Measurements from ENCODE around the gene FLNC.

The FLNC gene, protein sequence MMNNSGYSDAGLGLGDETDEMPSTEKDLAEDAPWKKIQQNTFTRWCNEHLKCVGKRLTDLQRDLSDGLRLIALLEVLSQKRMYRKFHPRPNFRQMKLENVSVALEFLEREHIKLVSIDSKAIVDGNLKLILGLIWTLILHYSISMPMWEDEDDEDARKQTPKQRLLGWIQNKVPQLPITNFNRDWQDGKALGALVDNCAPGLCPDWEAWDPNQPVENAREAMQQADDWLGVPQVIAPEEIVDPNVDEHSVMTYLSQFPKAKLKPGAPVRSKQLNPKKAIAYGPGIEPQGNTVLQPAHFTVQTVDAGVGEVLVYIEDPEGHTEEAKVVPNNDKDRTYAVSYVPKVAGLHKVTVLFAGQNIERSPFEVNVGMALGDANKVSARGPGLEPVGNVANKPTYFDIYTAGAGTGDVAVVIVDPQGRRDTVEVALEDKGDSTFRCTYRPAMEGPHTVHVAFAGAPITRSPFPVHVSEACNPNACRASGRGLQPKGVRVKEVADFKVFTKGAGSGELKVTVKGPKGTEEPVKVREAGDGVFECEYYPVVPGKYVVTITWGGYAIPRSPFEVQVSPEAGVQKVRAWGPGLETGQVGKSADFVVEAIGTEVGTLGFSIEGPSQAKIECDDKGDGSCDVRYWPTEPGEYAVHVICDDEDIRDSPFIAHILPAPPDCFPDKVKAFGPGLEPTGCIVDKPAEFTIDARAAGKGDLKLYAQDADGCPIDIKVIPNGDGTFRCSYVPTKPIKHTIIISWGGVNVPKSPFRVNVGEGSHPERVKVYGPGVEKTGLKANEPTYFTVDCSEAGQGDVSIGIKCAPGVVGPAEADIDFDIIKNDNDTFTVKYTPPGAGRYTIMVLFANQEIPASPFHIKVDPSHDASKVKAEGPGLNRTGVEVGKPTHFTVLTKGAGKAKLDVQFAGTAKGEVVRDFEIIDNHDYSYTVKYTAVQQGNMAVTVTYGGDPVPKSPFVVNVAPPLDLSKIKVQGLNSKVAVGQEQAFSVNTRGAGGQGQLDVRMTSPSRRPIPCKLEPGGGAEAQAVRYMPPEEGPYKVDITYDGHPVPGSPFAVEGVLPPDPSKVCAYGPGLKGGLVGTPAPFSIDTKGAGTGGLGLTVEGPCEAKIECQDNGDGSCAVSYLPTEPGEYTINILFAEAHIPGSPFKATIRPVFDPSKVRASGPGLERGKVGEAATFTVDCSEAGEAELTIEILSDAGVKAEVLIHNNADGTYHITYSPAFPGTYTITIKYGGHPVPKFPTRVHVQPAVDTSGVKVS (N-terminal part only)

DNA sequence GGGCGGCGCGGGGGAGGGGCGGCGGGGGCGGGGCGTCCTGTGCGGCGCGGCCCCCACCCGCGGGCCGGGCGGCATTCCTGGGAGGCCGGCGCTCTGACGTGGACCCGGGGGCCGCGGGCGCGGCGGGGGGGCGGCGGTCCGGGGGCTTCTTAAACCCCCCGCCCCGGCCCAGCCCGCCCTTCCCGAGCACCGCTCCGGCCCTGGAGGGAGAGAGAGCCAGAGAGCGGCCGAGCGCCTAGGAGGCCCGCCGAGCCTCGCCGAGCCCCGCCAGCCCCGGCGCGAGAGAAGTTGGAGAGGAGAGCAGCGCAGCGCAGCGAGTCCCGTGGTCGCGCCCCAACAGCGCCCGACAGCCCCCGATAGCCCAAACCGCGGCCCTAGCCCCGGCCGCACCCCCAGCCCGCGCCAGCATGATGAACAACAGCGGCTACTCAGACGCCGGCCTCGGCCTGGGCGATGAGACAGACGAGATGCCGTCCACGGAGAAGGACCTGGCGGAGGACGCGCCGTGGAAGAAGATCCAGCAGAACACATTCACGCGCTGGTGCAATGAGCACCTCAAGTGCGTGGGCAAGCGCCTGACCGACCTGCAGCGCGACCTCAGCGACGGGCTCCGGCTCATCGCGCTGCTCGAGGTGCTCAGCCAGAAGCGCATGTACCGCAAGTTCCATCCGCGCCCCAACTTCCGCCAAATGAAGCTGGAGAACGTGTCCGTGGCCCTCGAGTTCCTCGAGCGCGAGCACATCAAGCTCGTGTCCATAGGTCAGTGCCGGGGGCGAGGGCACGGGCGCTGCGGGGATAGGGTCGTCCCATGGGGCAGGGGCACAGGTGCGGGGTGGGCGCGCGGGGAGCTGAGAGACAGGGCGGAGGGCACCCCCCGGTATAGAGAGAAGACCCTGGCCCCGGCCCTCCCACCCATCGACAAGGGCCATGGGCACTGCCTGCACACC lies at the start of gene FLNC:
TSS of gene FLNC (plus strand) at position 176 of the 947 bp plus-strand sequence. CDS start at position 408, 232 bp downstream.
- peaks cover under 1 to 5% of the 10 kb centered on the region in 2 donors for H3K36me3 ChIP-seq (ENCODE audit: control insufficient read depth in 1 of 2, insufficient read depth in 2 of 2, low read length in 2 of 2)
- peak within 1 kb of the TSS; percentile 67 to 76 for H3K4me3 ChIP-seq (ENCODE audit: low read depth in 1 of 2, low read length in 2 of 2)
- H3K4me1 ChIP-seq (ENCODE audit: control insufficient read depth in 1 of 2, insufficient read depth in 2 of 2, low read length in 2 of 2) = peaks cover 4 to 30% of the 10 kb centered on the region in 2 donors
- H3K27me3 ChIP-seq (ENCODE audit: low read depth, low read length) = peaks cover 4% of the 10 kb centered on the region
- H3K27ac ChIP-seq (ENCODE audit: low read length) = peak within 1 kb of the TSS; percentile 84
- no peaks in the 10 kb centered on the region for H3K9me3 ChIP-seq (ENCODE audit: control insufficient read depth in 1 of 2, low read length in 2 of 2)

DNA sequence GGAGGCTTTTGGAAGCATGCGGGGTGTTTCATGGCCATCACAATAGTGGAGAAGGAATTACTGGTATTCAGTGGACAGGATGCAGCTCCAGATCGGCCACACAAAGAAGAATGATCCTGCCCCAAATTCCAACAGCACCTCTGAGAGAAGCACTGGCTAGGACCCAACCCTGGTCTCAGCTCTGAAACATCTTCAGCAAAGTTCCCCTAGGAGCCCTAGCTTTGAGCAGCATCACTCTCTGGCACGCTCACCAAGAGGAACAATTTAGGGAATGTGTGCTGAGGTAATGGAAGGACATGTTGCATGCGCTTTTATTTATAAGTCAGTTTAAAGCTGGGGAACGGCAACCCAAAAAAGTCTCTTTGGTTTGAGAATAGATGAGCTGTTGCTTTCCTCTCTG lies 49.1 kb upstream of the FLNC start:
- Histone ChIP-seq H3K36me3 (ENCODE audit: control insufficient read depth in 1 of 2, insufficient read depth in 2 of 2, low read length in 2 of 2) (no peaks in the 10 kb centered on the region), H3K4me1 (ENCODE audit: control insufficient read depth in 1 of 2, insufficient read depth in 2 of 2, low read length in 2 of 2) (peaks cover 8 to 13% of the 10 kb centered on the region in 2 donors), H3K27ac (ENCODE audit: low read length) (peak overlapping the region; percentile 81), H3K27me3 (ENCODE audit: low read depth, low read length) (no peaks in the 10 kb centered on the region), H3K9me3 (ENCODE audit: control insufficient read depth in 1 of 2, low read length in 2 of 2) (no peaks in the 10 kb centered on the region), H3K4me3 (ENCODE audit: low read depth in 1 of 2, low read length in 2 of 2) (no peak overlapping the region)

DNA sequence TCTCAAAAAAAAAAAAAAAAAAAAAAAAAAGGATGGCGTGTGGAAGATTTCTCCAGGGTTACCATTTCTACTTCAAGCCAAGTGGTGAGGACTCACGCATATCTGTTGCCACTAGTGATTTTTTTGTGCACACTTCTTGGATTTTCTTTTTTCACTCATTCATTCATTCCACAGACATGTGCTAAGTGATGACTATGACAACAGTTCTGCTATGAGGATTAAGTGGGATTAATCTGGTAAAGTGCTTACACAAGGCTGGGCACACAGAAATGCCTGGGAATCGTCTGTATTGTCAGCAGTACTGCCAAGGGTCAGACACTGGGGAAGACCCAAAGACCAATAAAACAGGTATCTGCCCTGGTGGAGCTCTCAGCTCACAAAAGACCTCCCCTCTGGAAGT lies 48.4 kb upstream of the FLNC start:
- peak overlapping the region; percentile 35 for H3K27ac ChIP-seq (ENCODE audit: low read length)

DNA sequence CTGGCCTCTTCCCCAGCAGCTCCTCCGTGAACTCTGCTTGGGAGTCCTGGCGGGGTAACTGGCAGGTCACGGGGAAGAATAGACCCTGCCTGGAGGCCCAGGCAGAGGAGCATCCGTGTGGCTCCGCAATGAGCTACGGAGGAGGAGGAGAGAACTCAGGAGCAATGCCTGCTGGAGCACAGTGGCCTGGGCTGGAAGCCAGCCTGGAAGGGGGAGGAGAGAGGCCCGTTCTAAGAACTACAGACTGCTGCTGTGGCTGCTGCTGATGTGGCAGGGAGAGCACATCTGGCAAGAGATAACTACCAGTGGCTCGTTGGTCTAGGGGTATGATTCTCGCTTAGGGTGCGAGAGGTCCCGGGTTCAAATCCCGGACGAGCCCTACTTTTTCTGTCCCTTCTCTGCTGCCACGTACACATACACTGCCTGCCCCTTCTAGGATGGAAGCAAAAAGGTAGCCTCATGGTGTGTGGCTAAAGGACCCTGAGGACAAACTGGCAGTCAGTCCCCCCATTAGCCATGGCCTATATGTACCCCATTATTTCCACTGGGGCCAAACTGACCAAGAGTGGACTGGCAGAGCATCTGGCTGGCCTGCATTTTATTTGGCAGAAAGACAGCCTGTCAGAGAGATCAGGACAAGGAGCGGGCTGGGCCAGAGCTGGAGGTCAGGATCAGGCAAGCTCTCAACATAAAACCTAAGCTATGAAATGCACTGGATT lies 46.9 kb upstream of the FLNC start:
- H3K27me3 ChIP-seq (ENCODE audit: low read depth, low read length) = no peaks in the 10 kb centered on the region
- H3K4me1 ChIP-seq (ENCODE audit: control insufficient read depth in 1 of 2, insufficient read depth in 2 of 2, low read length in 2 of 2) = peaks cover 8 to 13% of the 10 kb centered on the region in 2 donors
- H3K36me3 ChIP-seq (ENCODE audit: control insufficient read depth in 1 of 2, insufficient read depth in 2 of 2, low read length in 2 of 2) = no peaks in the 10 kb centered on the region
- H3K27ac ChIP-seq (ENCODE audit: low read length) = peak overlapping the region; percentile 35
- no peak overlapping the region for H3K4me3 ChIP-seq (ENCODE audit: low read depth in 1 of 2, low read length in 2 of 2)
- H3K9me3 ChIP-seq (ENCODE audit: control insufficient read depth in 1 of 2, low read length in 2 of 2) = no peaks in the 10 kb centered on the region

More for the DNA sequence above, 48.4 kb upstream of the FLNC start:
- Histone ChIP-seq H3K4me1 (ENCODE audit: control insufficient read depth in 1 of 2, insufficient read depth in 2 of 2, low read length in 2 of 2) (peaks cover 8 to 13% of the 10 kb centered on the region in 2 donors), H3K9me3 (ENCODE audit: control insufficient read depth in 1 of 2, low read length in 2 of 2) (no peaks in the 10 kb centered on the region), H3K36me3 (ENCODE audit: control insufficient read depth in 1 of 2, insufficient read depth in 2 of 2, low read length in 2 of 2) (no peaks in the 10 kb centered on the region), H3K27me3 (ENCODE audit: low read depth, low read length) (no peaks in the 10 kb centered on the region), H3K4me3 (ENCODE audit: low read depth in 1 of 2, low read length in 2 of 2) (no peak overlapping the region)

DNA sequence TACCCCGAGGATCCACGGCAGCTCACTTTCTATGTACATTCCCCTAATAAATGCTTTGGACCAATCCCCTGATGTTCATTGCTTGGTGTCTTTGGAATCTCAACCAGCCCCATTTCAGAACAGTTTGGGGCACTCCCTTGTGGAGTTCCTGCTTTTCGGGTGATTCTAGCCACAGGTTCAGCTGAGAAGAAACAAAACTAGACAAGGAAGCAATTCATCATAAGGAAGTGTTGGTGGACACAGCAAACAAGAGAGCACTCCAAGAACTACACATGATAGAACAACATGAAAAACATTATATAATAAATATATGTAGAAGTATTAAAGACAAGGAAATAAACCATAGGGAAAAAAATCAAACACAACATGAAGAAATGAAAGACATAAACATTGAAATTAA lies 44.5 kb upstream of the FLNC start:
- H3K36me3 ChIP-seq (ENCODE audit: control insufficient read depth in 1 of 2, insufficient read depth in 2 of 2, low read length in 2 of 2) = no peaks in the 10 kb centered on the region
- no peak overlapping the region for H3K27ac ChIP-seq (ENCODE audit: low read length)
- H3K4me3 ChIP-seq (ENCODE audit: low read depth in 1 of 2, low read length in 2 of 2) = no peak overlapping the region
- H3K9me3 ChIP-seq (ENCODE audit: control insufficient read depth in 1 of 2, low read length in 2 of 2) = no peaks in the 10 kb centered on the region
- peaks cover 8 to 13% of the 10 kb centered on the region in 2 donors for H3K4me1 ChIP-seq (ENCODE audit: control insufficient read depth in 1 of 2, insufficient read depth in 2 of 2, low read length in 2 of 2)
- peaks cover 3% of the 10 kb centered on the region for H3K27me3 ChIP-seq (ENCODE audit: low read depth, low read length)

DNA sequence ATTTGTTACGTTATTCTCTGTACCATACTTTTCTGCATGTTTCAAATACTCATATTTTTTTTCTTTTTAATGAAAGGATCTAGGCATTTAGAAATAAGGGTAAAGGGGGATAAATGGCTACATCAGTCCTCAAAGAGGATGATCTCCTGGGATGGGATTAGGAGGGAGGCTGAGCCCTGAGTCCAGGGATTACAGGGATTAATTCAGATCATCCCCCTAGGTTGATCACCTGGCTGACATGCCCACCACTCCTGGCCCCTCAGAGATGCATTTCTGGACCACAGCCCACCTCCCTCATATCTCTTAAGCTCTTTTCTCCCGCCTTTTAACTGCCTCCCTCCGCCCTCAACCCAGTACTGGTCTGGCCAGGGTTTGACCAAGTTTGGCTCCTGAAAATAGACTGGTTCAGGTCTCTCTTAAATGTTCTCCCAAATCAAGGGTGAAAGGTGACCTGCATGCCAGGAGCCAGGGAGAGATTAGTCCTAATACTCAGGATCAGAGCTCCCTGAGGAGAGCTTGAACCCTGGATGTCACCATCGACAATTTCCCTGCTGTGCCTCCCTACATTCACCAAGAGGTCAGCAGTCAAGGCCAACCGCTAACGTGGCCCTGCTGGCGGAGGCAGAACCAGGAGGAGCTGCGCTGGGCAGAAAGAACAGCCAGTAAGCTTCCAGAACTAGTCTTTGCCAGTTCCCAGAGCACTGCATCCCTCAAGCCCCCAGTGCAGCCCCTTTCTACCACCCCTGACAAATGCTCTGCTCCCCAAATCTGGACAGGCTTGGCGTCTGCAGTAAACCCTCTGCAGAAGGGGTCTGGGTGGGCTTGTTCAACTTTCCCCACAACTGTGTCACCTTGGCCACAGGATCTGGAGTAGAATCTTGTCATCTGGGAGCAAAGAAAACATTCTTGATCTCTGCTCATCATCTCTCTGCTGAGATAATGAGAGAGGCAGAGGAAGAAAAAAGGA lies 41.5 kb upstream of the FLNC start:
- H3K9me3 ChIP-seq (ENCODE audit: control insufficient read depth in 1 of 2, low read length in 2 of 2) = no peaks in the 10 kb centered on the region
- peaks cover 3% of the 10 kb centered on the region for H3K27me3 ChIP-seq (ENCODE audit: low read depth, low read length)
- peaks cover 0 to 11% of the 10 kb centered on the region in 2 donors for H3K4me1 ChIP-seq (ENCODE audit: control insufficient read depth in 1 of 2, insufficient read depth in 2 of 2, low read length in 2 of 2)
- no peaks in the 10 kb centered on the region for H3K36me3 ChIP-seq (ENCODE audit: control insufficient read depth in 1 of 2, insufficient read depth in 2 of 2, low read length in 2 of 2)
- no peak overlapping the region for H3K27ac ChIP-seq (ENCODE audit: low read length)
- H3K4me3 ChIP-seq (ENCODE audit: low read depth in 1 of 2, low read length in 2 of 2) = no peak overlapping the region

DNA sequence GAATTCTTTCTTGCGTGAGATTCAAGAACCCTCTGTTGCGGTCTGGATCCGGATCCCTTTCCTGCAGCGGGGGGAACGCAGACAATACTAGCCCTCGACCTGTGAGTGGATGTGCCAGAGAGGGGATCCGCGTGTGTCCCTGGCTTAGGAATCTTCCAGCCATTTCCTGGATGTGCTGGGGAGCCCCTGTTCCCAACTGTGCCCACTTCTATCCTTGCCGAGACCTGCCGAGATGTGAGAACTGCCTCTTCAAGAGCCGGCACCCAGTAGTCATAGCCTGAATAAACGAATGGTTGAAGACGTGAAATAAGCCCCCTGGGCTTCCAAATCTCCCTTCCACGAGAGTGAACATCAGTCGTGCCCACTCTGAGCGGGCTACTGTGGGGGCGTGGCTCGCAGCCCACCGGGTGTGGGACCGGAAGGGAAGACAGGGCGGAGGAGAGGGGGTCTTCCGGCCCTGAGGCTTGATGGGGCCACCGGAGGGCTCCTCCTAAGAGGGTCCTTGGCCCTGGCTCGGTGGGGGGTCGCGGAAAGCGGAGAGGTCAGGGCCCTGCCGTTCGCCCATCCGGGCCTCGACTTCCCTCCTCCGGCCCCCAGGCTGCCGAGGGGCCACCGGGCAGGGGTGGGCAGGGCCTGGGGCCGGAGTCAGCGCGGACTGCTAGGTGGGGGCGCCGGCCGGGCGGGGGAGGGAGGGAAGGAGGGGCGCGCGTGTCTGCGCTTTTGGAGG lies 39.7 kb upstream of the FLNC start:
- Histone ChIP-seq H3K4me1 (ENCODE audit: control insufficient read depth in 1 of 2, insufficient read depth in 2 of 2, low read length in 2 of 2) (peaks cover 0 to 11% of the 10 kb centered on the region in 2 donors), H3K36me3 (ENCODE audit: control insufficient read depth in 1 of 2, insufficient read depth in 2 of 2, low read length in 2 of 2) (peaks cover 0 to 5% of the 10 kb centered on the region in 2 donors), H3K27me3 (ENCODE audit: low read depth, low read length) (peaks cover 3% of the 10 kb centered on the region), H3K9me3 (ENCODE audit: control insufficient read depth in 1 of 2, low read length in 2 of 2) (no peaks in the 10 kb centered on the region), H3K27ac (ENCODE audit: low read length) (no peak overlapping the region), H3K4me3 (ENCODE audit: low read depth in 1 of 2, low read length in 2 of 2) (peak overlapping the region; percentile 37 to 86)

DNA sequence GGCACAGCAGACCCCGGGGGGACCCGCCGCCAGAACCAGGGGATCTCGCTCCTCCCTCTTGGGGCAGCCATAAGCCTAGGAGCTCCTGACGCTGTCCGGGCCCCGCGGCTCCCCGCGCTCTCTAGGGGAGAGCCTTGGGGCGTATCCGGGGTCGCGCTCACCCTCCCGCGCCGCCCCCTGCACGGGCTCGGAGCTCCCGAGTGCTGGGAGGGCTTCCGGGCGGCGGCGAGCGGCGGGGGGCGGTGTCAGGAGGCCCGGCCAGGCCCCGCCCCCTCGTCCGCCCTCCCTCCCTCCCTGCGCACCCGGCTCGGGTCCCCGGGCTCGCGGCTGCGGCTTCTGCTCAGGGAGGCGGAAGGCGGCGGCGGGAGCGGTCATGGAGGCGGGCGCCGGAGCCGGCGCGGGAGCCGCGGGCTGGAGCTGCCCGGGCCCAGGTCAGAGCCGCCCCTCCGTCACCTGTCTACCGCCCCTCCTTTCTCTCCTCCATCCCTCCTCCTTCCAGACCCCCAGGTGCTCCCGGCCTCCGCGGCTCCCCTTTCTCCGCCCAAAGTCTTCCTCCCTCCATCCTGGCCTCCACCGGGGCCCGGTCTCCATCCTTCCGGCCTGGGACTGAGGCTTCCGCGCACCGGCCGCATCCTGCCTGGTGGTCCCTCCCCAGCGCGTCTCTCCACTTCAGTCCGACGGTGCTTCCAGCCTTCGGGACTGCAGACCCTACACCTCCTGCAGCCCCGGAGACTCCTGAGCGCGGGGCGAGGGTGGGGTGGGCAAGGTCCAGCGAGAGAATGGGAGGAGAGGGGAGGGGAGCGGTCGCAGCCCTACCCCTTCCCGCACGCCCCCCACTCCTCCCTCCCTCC lies 38.9 kb upstream of the FLNC start, which contains the start of gene CCDC136:
TSS of gene CCDC136 (plus strand) at position 848 of the 851 bp plus-strand sequence. CDS start 444 bp downstream, outside the sequence.
- peaks cover 3% of the 10 kb centered on the region for H3K27me3 ChIP-seq (ENCODE audit: low read depth, low read length)
- no peaks in the 10 kb centered on the region for H3K9me3 ChIP-seq (ENCODE audit: control insufficient read depth in 1 of 2, low read length in 2 of 2)
- H3K27ac ChIP-seq (ENCODE audit: low read length) = no peak within 1 kb of the TSS
- H3K4me3 ChIP-seq (ENCODE audit: low read depth in 1 of 2, low read length in 2 of 2) = peak within 1 kb of the TSS; percentile 62 to 86
- H3K4me1 ChIP-seq (ENCODE audit: control insufficient read depth in 1 of 2, insufficient read depth in 2 of 2, low read length in 2 of 2) = peaks cover 0 to 11% of the 10 kb centered on the region in 2 donors
- peaks cover 0 to 5% of the 10 kb centered on the region in 2 donors for H3K36me3 ChIP-seq (ENCODE audit: control insufficient read depth in 1 of 2, insufficient read depth in 2 of 2, low read length in 2 of 2)
